Medulla oblongata (tissue), 1 donor: ENCODE measurements around the gene ITGB3.

Experiments
- DNase-seq: peaks from one replicate; pipeline ENCODE4 v3.0.0-alpha.2; 2015; ENCODE audit errors: extremely low spot score

The ITGB3 gene

DNA sequence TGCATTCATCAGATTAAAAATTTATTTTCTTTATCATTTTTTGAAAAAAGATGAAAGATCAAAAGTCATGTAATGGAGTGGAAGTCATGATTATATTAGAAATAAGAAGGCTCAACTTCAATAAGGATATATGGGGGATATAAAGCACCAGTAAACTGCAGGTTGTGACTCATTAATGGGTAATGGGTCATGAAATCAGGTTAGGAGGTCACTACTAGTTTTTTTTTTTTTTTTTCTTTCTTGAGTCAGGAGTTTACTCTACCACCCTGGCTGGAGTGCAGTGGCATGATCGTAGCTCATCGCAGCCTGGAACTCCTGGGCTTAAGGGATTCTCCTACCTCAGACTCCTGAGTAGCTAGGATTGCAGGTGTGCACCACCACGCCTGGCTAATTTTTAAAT, 84.4 kb downstream of the ITGB3 start:
- DNase-seq: no peak

DNA sequence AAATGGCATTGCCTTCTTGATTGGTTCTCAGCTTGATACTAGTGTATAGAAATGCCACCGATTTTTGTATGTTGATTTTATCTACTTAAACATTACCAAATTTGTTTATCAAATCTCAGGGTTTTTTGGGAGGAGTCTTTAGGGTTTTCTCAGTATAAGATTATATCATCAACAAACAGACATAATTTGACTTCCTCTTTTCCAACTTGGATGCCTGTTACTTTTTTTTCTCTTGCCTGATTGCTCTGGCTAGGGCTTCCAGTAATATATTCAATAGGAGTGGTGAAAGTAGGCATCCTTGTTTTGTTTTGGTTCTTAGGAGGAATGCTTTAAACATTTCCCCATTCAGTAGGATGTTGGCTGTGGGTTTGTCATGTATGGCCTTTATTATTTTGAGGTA, 99.2 kb downstream of the ITGB3 start:
- DNase-seq: no peak

DNA sequence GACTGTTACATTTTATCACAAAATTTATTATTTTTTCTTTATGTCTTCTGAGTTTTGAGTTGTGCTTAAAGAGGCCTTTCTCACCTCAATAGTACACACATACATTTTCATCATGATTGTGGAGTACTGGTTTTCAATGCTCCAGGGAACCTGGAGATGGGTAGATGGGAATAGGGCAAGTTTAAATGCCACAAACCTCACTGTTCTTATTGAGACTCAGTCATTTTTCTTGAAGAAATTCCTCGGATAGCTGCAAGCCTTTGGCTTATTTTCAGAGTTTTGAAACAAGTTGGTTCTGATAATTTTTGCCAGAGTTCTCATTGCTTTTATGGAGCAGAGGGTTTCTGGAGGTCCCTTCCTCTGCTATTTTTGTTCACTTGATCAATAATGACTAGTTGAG, 105.0 kb downstream of the ITGB3 start:
- no peak for DNase-seq
